Endothelial cell of umbilical vein (primary cell): Measurements from ENCODE around the gene SLC34A2.

Experiments
- CTCF ChIP-seq, 2 donors: IDR thresholded peaks; 1 replicate in 1 of 2; 2 replicates in 1 of 2; pipeline ENCODE4 v1.5.1; 2011; ENCODE audit warnings: low read length in 2 of 2, mild to moderate bottlenecking in 2 of 2, moderate library complexity in 2 of 2, control low read depth in 1 of 2, inconsistent platforms in 1 of 2, low read depth in 1 of 2; ENCODE audit not compliant: insufficient read depth in 1 of 2; ENCODE audit errors: extremely low read depth in 1 of 2
- EZH2 ChIP-seq: IDR thresholded peaks from 2 replicates; pipeline ENCODE4 v1.6.1; 2012; ENCODE audit warnings: borderline replicate concordance, low read depth, mild to moderate bottlenecking, moderate library complexity, low read length, inconsistent platforms; ENCODE audit not compliant: severe bottlenecking
- MAX ChIP-seq: IDR thresholded peaks from 2 replicates; pipeline ENCODE4 v1.6.1; 2011; ENCODE audit not compliant: insufficient read depth, insufficient read length
- POLR2A ChIP-seq: IDR thresholded peaks from 2 replicates; pipeline ENCODE4 v1.6.1; 2012; ENCODE audit warnings: low read depth, mild to moderate bottlenecking, control low read depth, low read length

- TF ChIP-seq POLR2A = no peak
- no peak for TF ChIP-seq EZH2
- no peak for TF ChIP-seq MAX
- TF ChIP-seq CTCF (IDR thresholded peaks at IDR 0.05; ENCODE audit: extremely low read depth in 1 of 2, insufficient read depth in 1 of 2, low read depth in 1 of 2, low read length in 2 of 2) = no peak
Measured at GRCh38 chr4:25696409-25696808, 40.8 kb downstream of the SLC34A2 start.
